Bronchial epithelial cell (primary cell): ENCODE results near the gene SPATA20. TPM values are rescaled to one million over a fixed set of nuclear protein-coding genes. Genes with fewer than 3 reads are reported as not detected.

Source experiments
- DNase-seq: peaks from one replicate; pipeline ENCODE4 v3.0.0-alpha.2; 2010; ENCODE audit warnings: low read depth
- FAIRE-seq: peaks from 2 replicates; lab custom pipeline; 2011; peaks lifted over from hg19 to GRCh38; lab: Jason Lieb, UNC
- H3K27me3 ChIP-seq: 2 replicates; pipeline ENCODE4 v1.5.1; 2011; ENCODE audit warnings: low read length; ENCODE audit not compliant: control insufficient read depth, insufficient read depth
- H3K36me3 ChIP-seq: 2 replicates; pipeline ENCODE4 v1.5.1; 2011; ENCODE audit warnings: low read length; ENCODE audit not compliant: control insufficient read depth, insufficient read depth
- H3K4me3 ChIP-seq: 2 replicates; pipeline ENCODE4 v1.5.1; 2011; ENCODE audit warnings: mild to moderate bottlenecking, low read depth, low read length, control low read depth
- total RNA-seq: library from RNA; depleted of rRNA; stranded (reverse); fragments of >200 nt; gene quantifications from 2 replicates; pipeline ENCODE4 v1.2.1, GENCODE V29; 2014
- TF ChIP-seq, protein P1 (sequence below): IDR thresholded peaks from 2 replicates; pipeline ENCODE4 v1.5.1; 2011; ENCODE audit warnings: mild to moderate bottlenecking, moderate library complexity, low read length, control low read depth, inconsistent platforms; ENCODE audit not compliant: insufficient read depth, severe bottlenecking

Gene SPATA20
- total RNA-seq, 1 donor from 2014 or later, result 25.0 TPM

DNA sequence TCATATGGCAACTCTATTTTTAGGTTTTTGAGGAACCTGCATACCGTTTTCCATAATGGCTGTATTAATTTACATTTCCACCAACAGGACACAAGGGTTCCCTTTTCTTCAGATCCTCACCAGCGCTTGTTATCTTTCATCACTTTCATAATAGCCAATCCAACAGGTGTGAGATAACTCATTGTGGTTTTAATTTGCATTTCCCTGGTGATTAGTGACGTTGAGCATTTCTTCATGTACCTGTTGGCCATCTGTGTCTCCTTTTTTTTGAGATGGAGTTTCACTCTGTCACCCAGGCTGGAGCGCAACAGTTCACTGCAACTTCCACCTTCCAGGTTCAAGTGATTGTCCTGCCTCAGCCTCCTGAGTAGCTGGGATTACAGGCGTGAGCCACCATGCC, 51.5 kb downstream of the SPATA20 start:
- H3K27me3 ChIP-seq, result peaks cover 2% of the 10 kb centered on the region
- H3K36me3 ChIP-seq, result no peaks in the 10 kb centered on the region
- no peak overlapping the region for H3K4me3 ChIP-seq
- no peak for FAIRE-seq
- TF ChIP-seq, protein P1, sequence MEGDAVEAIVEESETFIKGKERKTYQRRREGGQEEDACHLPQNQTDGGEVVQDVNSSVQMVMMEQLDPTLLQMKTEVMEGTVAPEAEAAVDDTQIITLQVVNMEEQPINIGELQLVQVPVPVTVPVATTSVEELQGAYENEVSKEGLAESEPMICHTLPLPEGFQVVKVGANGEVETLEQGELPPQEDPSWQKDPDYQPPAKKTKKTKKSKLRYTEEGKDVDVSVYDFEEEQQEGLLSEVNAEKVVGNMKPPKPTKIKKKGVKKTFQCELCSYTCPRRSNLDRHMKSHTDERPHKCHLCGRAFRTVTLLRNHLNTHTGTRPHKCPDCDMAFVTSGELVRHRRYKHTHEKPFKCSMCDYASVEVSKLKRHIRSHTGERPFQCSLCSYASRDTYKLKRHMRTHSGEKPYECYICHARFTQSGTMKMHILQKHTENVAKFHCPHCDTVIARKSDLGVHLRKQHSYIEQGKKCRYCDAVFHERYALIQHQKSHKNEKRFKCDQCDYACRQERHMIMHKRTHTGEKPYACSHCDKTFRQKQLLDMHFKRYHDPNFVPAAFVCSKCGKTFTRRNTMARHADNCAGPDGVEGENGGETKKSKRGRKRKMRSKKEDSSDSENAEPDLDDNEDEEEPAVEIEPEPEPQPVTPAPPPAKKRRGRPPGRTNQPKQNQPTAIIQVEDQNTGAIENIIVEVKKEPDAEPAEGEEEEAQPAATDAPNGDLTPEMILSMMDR, result no peak
- no peak for DNase-seq

DNA sequence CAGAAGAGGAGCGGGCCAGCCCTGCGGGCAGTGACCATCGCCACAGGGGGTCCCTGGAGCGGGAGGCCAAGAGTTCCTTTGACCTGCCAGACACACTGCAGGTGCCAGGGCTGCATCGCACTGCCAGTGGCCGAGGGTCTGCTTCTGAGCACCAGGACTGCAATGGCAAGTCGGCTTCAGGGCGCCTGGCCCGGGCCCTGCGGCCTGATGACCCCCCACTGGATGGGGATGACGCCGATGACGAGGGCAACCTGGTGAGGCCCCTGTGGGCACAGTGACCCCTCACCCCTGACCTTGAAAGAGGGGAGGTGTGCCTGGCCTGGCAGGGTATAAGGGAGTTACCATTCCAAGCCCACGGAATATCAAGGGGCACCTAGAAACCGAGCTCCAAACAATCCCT, 52.6 kb downstream of the SPATA20 start:
- DNase-seq (no peak), FAIRE-seq (no peak)
- Histone ChIP-seq H3K27me3 (peaks cover 10% of the 10 kb centered on the region), H3K4me3 (no peak overlapping the region), H3K36me3 (no peaks in the 10 kb centered on the region)
- TF ChIP-seq, protein P1, result no peak

DNA sequence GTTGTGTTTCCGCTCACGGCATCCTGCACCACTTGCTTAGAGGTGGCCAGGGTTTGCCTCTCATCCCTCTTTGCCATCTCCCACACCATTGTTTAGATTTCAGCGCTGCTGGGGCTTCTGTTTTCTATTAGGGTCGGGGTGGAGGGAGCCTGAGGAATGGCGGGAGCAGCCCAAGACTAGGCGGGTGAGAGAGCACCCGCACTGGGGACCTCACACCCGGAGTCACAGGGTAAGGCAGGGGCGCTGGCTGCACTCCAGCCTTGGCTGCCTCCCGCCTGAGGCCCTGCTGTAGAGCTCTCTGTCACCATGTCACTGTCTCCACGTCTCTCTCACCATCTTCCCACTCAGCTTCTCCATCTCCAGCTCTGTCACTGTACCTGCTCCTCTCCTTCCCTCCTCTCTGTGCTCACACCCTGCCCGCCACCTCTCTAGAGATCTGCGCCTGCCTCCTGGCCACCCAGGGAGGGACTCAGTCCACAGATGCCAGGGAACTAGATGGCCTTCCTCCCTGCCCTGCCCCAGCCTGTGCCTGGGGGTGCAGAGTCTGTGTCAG, 54.9 kb downstream of the SPATA20 start:
- FAIRE-seq, result no peak
- TF ChIP-seq, protein P1, result no peak
- Histone ChIP-seq H3K36me3 (no peaks in the 10 kb centered on the region), H3K4me3 (no peak overlapping the region), H3K27me3 (peaks cover 14% of the 10 kb centered on the region)
- DNase-seq, result no peak

DNA sequence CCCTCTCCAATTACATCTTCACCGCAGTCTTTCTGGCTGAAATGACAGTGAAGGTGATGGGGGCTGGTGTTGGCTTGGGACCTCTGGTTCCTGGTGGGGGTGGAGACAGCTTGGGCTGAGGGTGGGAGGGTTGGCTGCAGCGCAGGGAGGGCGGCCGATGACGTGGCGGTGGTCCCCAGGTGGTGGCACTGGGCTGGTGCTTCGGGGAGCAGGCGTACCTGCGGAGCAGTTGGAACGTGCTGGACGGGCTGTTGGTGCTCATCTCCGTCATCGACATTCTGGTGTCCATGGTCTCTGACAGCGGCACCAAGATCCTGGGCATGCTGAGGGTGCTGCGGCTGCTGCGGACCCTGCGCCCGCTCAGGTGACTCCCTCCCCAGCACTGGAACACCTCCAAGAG, 55.9 kb downstream of the SPATA20 start:
- no peaks in the 10 kb centered on the region for H3K36me3 ChIP-seq
- TF ChIP-seq, protein P1, result no peak
- H3K4me3 ChIP-seq, result no peak overlapping the region
- FAIRE-seq (no peak), DNase-seq (no peak)
- peaks cover 14% of the 10 kb centered on the region for H3K27me3 ChIP-seq

DNA sequence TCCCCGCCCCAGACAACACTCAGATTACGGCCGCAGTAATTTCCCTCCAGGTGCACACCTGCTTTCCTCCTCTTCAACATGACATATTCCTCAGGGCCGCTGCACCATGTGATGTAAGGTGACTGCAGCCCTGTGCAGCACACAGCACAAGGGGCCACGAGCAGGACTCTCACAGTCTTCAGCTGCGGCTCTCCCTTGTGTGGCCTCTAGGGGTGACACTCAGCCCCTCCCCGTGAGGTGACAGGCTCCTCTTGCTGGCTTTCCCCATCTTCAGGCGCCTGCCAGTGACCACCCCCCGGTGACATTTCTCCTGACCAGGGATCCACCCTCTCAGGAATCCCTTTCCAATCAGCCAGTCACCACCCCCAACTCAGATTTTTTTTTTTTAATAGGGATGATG, 56.4 kb downstream of the SPATA20 start:
- TF ChIP-seq, protein P1, result peak; percentile 13
- no peak for DNase-seq
- H3K36me3 ChIP-seq, result no peaks in the 10 kb centered on the region
- peaks cover 14% of the 10 kb centered on the region for H3K27me3 ChIP-seq
- FAIRE-seq, result no peak
- no peak overlapping the region for H3K4me3 ChIP-seq

DNA sequence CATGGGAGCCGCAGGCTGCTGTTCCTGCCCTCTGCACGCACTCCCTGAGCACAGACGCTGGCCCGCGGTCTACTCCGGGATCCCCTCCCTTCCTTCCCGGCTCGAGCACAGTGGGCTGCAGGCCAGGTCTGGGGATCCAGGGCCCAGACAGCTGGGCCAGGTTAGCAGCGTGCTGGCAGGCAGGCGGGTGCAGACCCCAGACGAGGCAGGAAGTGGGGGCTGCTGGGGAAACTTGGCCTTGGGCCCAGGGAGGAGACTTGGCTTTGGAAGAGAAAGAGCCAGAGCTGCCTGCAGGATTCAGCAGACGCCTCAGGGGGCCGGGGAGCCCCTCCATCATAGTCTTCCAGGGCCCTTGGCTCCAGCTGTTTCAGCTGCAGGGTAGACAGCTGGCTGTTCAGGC, 57.5 kb downstream of the SPATA20 start:
- FAIRE-seq, result no peak
- TF ChIP-seq, protein P1, result no peak

More for the DNA sequence above, 57.5 kb downstream of the SPATA20 start:
- DNase-seq, result no peak
- Histone ChIP-seq H3K27me3 (peaks cover 14% of the 10 kb centered on the region), H3K4me3 (no peak overlapping the region), H3K36me3 (no peaks in the 10 kb centered on the region)
